NCI-H345 treated with DMSO at 0.1 percent for 48 hours (cell line): ENCODE data around the gene HEPHL1.

Experiments used
- DNase-seq: peaks from one replicate; lab custom pipeline; 2025; ENCODE audit not compliant: unreplicated experiment; lab: John Stamatoyannopoulos, UW

The HEPHL1 gene

GRCh38 chr11:94129512-94130297 is 108.6 kb downstream of the HEPHL1 start:
- peak; percentile 48 for DNase-seq

- no peak for DNase-seq
Measured at GRCh38 chr11:94130298-94131046, 109.3 kb downstream of the HEPHL1 start.

- DNase-seq: peak; percentile 34
Measured at GRCh38 chr11:94131047-94131717, 110.0 kb downstream of the HEPHL1 start.

GRCh38 chr11:94131718-94132115 is 110.6 kb downstream of the HEPHL1 start:
- no peak for DNase-seq

- DNase-seq: no peak
Measured at GRCh38 chr11:94132152-94132558, 111.0 kb downstream of the HEPHL1 start.

GRCh38 chr11:94132823-94133408 is 111.8 kb downstream of the HEPHL1 start:
- no peak for DNase-seq

- DNase-seq: no peak
Measured at GRCh38 chr11:94133752-94134151, 112.6 kb downstream of the HEPHL1 start.

GRCh38 chr11:94134651-94135512 is 113.7 kb downstream of the HEPHL1 start:
- no peak for DNase-seq

GRCh38 chr11:94139416-94139815 is 118.3 kb downstream of the HEPHL1 start:
- DNase-seq: no peak

GRCh38 chr11:94140154-94140655 is 119.1 kb downstream of the HEPHL1 start:
- DNase-seq: no peak

- no peak for DNase-seq
Measured at GRCh38 chr11:94141511-94142307, 120.6 kb downstream of the HEPHL1 start.

- DNase-seq: peak; percentile 88
Measured at GRCh38 chr11:94142308-94143281, 121.4 kb downstream of the HEPHL1 start.

- DNase-seq: no peak
Measured at GRCh38 chr11:94144216-94144615, 123.1 kb downstream of the HEPHL1 start.

- DNase-seq: no peak
Measured at GRCh38 chr11:94144664-94145063, 123.5 kb downstream of the HEPHL1 start.

- DNase-seq: no peak
Measured at GRCh38 chr11:94145431-94145830, 124.3 kb downstream of the HEPHL1 start.

GRCh38 chr11:94145916-94146315 is 124.8 kb downstream of the HEPHL1 start:
- no peak for DNase-seq

GRCh38 chr11:94147433-94147845 is 126.3 kb downstream of the HEPHL1 start:
- DNase-seq: no peak

GRCh38 chr11:94148189-94148588 is 127.0 kb downstream of the HEPHL1 start:
- no peak for DNase-seq
